SK-N-SH (cell line): ENCODE data around the gene DDA1.

ENCODE experiments used
- FOXJ3 ChIP-seq: sonication (generic); formaldehyde crosslinking; IDR thresholded peaks from 2 replicates; pipeline ENCODE4 v1.5.1; 2020; ENCODE audit warnings: mild to moderate bottlenecking, missing genetic modification reagents
- JUND ChIP-seq: IDR thresholded peaks from 2 replicates; pipeline ENCODE4 v1.4.0; 2012
- TF ChIP-seq, protein P1 (sequence below): fragments of 200-600 bp; sonication (generic); IDR thresholded peaks from 2 replicates; pipeline ENCODE4 v1.6.1; 2017; ENCODE audit warnings: antibody characterized with exemption, mild to moderate bottlenecking, moderate library complexity
- TF ChIP-seq, protein P2 (sequence below): IDR thresholded peaks from 2 replicates; pipeline ENCODE4 v1.4.0; 2012; ENCODE audit warnings: low read depth, borderline replicate concordance

GRCh38 chr19:17332360-17332676 lies 23.0 kb downstream of the DDA1 start:
- TF ChIP-seq, protein P1, sequence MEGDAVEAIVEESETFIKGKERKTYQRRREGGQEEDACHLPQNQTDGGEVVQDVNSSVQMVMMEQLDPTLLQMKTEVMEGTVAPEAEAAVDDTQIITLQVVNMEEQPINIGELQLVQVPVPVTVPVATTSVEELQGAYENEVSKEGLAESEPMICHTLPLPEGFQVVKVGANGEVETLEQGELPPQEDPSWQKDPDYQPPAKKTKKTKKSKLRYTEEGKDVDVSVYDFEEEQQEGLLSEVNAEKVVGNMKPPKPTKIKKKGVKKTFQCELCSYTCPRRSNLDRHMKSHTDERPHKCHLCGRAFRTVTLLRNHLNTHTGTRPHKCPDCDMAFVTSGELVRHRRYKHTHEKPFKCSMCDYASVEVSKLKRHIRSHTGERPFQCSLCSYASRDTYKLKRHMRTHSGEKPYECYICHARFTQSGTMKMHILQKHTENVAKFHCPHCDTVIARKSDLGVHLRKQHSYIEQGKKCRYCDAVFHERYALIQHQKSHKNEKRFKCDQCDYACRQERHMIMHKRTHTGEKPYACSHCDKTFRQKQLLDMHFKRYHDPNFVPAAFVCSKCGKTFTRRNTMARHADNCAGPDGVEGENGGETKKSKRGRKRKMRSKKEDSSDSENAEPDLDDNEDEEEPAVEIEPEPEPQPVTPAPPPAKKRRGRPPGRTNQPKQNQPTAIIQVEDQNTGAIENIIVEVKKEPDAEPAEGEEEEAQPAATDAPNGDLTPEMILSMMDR: no peak
- TF ChIP-seq, protein P2, sequence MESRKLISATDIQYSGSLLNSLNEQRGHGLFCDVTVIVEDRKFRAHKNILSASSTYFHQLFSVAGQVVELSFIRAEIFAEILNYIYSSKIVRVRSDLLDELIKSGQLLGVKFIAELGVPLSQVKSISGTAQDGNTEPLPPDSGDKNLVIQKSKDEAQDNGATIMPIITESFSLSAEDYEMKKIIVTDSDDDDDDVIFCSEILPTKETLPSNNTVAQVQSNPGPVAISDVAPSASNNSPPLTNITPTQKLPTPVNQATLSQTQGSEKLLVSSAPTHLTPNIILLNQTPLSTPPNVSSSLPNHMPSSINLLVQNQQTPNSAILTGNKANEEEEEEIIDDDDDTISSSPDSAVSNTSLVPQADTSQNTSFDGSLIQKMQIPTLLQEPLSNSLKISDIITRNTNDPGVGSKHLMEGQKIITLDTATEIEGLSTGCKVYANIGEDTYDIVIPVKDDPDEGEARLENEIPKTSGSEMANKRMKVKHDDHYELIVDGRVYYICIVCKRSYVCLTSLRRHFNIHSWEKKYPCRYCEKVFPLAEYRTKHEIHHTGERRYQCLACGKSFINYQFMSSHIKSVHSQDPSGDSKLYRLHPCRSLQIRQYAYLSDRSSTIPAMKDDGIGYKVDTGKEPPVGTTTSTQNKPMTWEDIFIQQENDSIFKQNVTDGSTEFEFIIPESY: no peak
- TF ChIP-seq JUND (no peak), FOXJ3 (CRISPR knock-in tag) (no peak)
